Measurements from ENCODE around the gene TMEM117.
"Not testable (repeated sequence)": the region's sequence is repeated elsewhere in the genome, so short reads cannot be mapped to it uniquely, and the experiment has no call there.

Gene TMEM117

DNA sequence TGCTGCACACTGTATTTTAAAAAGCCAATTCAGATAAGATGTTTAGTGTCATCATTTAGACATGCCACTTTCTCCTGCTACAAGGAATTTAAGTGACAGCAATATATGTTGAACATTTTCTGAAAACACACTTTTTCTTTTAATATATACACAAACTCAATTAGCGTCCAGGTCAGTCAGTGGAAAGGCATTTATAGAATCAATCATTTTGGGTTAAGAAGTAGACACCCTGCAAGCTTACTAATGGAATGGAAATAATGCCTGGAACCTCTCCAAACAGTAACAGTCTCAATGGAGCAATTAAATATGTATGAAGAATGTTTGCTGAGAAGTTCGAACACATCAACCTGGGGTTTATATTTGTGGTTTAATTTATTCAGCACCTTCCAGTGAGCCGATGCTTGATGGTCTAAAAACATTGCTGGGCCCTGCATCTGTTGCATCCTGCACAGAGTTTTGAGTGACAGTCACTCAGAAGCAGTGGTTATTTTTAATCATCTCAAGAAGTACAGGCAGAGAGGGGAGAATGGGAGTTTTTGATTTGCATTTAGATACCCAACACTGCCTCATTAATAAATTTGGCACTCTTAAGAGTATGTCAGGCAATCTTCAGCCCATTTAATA is 410.7 kb downstream of the TMEM117 start:
- Histone ChIP-seq H4K20me1 (ENCODE audit: insufficient read depth, low read length) (no peaks in the 10 kb centered on the region), H3K4me1 (ENCODE audit: low read length) (no peaks in the 10 kb centered on the region), H3K4me3 (ENCODE audit: low read length) (no peak overlapping the region), H2AFZ (ENCODE audit: low read depth, low read length) (no peak overlapping the region), H3K9me3 (ENCODE audit: insufficient read depth, low read length) (no peaks in the 10 kb centered on the region), H3K27ac (ENCODE audit: low read length) (no peak overlapping the region), H3K4me2 (ENCODE audit: low read length) (no peak overlapping the region), H3K27me3 (ENCODE audit: low read depth, low read length) (no peaks in the 10 kb centered on the region), H3K36me3 (replicated peaks; ENCODE audit: low read depth, low read length) (no peaks in the 10 kb centered on the region), H3K9ac (ENCODE audit: low read length) (no peak overlapping the region), H3K79me2 (ENCODE audit: low read length) (no peaks in the 10 kb centered on the region)
- TF ChIP-seq EZH2phosphoT487 (IDR thresholded peaks at IDR 0.05; ENCODE audit: low read depth) (no peak), CTCF (IDR thresholded peaks at IDR 0.05; ENCODE audit: low read depth, low read length) (no peak)

GRCh38 chr12:44247588-44247987 is 411.7 kb downstream of the TMEM117 start:
- Histone ChIP-seq H3K36me3 (replicated peaks; ENCODE audit: low read depth, low read length) (no peaks in the 10 kb centered on the region), H3K9ac (ENCODE audit: low read length) (no peak overlapping the region), H3K9me3 (ENCODE audit: insufficient read depth, low read length) (no peaks in the 10 kb centered on the region), H3K79me2 (ENCODE audit: low read length) (no peaks in the 10 kb centered on the region), H4K20me1 (ENCODE audit: insufficient read depth, low read length) (no peaks in the 10 kb centered on the region), H3K4me1 (ENCODE audit: low read length) (no peaks in the 10 kb centered on the region), H3K4me3 (ENCODE audit: low read length) (no peak overlapping the region), H3K4me2 (ENCODE audit: low read length) (no peak overlapping the region), H2AFZ (ENCODE audit: low read depth, low read length) (no peak overlapping the region), H3K27me3 (ENCODE audit: low read depth, low read length) (no peaks in the 10 kb centered on the region), H3K27ac (ENCODE audit: low read length) (no peak overlapping the region)
- peak; percentile 31 for TF ChIP-seq CTCF (IDR thresholded peaks at IDR 0.05; ENCODE audit: low read depth, low read length)
- no peak for TF ChIP-seq EZH2phosphoT487 (IDR thresholded peaks at IDR 0.05; ENCODE audit: low read depth)

DNA sequence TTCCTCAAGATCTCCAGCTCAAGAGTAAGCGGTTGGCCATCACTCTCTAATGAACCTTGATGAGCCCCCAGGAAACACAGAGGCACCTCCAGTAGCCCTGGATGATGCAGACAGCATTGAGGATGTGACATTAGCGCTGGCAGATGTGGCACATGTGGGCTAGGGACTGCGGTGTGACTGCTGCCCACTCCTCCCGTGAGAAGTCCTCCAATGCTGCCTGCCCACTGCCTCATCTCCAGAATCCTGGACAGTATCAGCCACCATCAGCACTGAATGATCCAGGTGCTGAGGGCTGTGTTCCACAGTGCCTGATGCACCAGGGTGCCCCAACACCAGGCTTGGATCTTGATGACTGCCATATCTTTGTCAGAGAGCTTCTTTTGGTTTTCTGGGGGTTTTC is 412.6 kb downstream of the TMEM117 start:
- Histone ChIP-seq H3K9ac (ENCODE audit: low read length) (no peak overlapping the region), H3K36me3 (replicated peaks; ENCODE audit: low read depth, low read length) (no peaks in the 10 kb centered on the region), H3K27me3 (ENCODE audit: low read depth, low read length) (no peaks in the 10 kb centered on the region), H2AFZ (ENCODE audit: low read depth, low read length) (no peak overlapping the region), H3K4me3 (ENCODE audit: low read length) (no peak overlapping the region), H3K4me1 (ENCODE audit: low read length) (no peaks in the 10 kb centered on the region), H3K4me2 (ENCODE audit: low read length) (no peak overlapping the region), H3K9me3 (ENCODE audit: insufficient read depth, low read length) (no peaks in the 10 kb centered on the region), H3K27ac (ENCODE audit: low read length) (no peak overlapping the region), H4K20me1 (ENCODE audit: insufficient read depth, low read length) (no peaks in the 10 kb centered on the region), H3K79me2 (ENCODE audit: low read length) (no peaks in the 10 kb centered on the region)
- TF ChIP-seq CTCF (IDR thresholded peaks at IDR 0.05; ENCODE audit: low read depth, low read length) (no peak), EZH2phosphoT487 (IDR thresholded peaks at IDR 0.05; ENCODE audit: low read depth) (no peak)

DNA sequence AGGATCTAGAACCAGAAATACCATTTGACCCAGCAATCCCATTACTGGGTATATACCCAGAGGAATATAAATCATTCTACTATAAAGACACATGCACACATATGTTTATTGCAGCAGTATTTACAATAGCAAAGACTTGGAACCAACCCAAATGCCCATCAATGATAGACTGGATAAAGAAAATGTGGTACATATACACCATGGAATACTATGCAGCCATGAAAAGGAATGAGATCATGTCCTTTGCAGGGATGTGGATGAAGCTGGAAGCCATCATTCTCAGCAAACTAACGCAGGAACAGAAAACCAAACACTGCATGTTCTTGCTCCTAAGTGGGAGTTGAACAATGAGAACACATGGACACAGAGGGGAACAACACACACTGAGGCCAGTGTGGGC is 414.6 kb downstream of the TMEM117 start:
- not testable (repeated sequence) for H3K4me3 ChIP-seq (ENCODE audit: low read length); H3K9me3 ChIP-seq (ENCODE audit: insufficient read depth, low read length); H2AFZ ChIP-seq (ENCODE audit: low read depth, low read length); H3K9ac ChIP-seq (ENCODE audit: low read length); H3K4me2 ChIP-seq (ENCODE audit: low read length); H3K27ac ChIP-seq (ENCODE audit: low read length); H3K4me1 ChIP-seq (ENCODE audit: low read length); H3K79me2 ChIP-seq (ENCODE audit: low read length); H3K36me3 ChIP-seq (replicated peaks; ENCODE audit: low read depth, low read length); H3K27me3 ChIP-seq (ENCODE audit: low read depth, low read length); H4K20me1 ChIP-seq (ENCODE audit: insufficient read depth, low read length)
